Activated naive CD8-positive, alpha-beta T cell treated with anti-CD3 and anti-CD28 coated beads for 36 hours (primary cell): ENCODE data around the gene ZBED6. TPM values are rescaled to one million over a fixed set of nuclear protein-coding genes. Genes with fewer than 3 reads are reported as not detected.
"Not testable (repeated sequence)": the region's sequence is repeated elsewhere in the genome, so short reads cannot be mapped to it uniquely, and the experiment has no call there.

ENCODE experiments used
- DNase-seq: peaks from one replicate; pipeline ENCODE4 v3.0.0; 2021
- H3K27ac Mint-ChIP-seq: one replicate; pipeline ENCODE4 v1.8.0; 2022; ENCODE audit warnings: mild to moderate bottlenecking, moderate library complexity, mixed read lengths
- H3K27me3 Mint-ChIP-seq: one replicate; pipeline ENCODE4 v1.8.0; 2022; ENCODE audit warnings: mild to moderate bottlenecking, mixed read lengths
- H3K36me3 Mint-ChIP-seq: one replicate; pipeline ENCODE4 v1.8.0; 2021; ENCODE audit warnings: mild to moderate bottlenecking, mixed read lengths
- H3K4me1 Mint-ChIP-seq: one replicate; pipeline ENCODE4 v1.8.0; 2021; ENCODE audit warnings: mixed read lengths
- H3K4me3 Mint-ChIP-seq: one replicate; pipeline ENCODE4 v1.8.0; 2022; ENCODE audit warnings: mild to moderate bottlenecking, moderate library complexity, mixed read lengths
- H3K9me3 Mint-ChIP-seq: one replicate; pipeline ENCODE4 v1.8.0; 2022; ENCODE audit warnings: mixed read lengths
- total RNA-seq, 2 experiments: library from RNA; stranded (reverse); gene quantifications; one replicate each; pipeline ENCODE4 v1.2.3, GENCODE V29; 2021

ZBED6 gene
- total RNA-seq, 2 experiments from 2014 or later: 11.5 to 12.5 TPM

DNA sequence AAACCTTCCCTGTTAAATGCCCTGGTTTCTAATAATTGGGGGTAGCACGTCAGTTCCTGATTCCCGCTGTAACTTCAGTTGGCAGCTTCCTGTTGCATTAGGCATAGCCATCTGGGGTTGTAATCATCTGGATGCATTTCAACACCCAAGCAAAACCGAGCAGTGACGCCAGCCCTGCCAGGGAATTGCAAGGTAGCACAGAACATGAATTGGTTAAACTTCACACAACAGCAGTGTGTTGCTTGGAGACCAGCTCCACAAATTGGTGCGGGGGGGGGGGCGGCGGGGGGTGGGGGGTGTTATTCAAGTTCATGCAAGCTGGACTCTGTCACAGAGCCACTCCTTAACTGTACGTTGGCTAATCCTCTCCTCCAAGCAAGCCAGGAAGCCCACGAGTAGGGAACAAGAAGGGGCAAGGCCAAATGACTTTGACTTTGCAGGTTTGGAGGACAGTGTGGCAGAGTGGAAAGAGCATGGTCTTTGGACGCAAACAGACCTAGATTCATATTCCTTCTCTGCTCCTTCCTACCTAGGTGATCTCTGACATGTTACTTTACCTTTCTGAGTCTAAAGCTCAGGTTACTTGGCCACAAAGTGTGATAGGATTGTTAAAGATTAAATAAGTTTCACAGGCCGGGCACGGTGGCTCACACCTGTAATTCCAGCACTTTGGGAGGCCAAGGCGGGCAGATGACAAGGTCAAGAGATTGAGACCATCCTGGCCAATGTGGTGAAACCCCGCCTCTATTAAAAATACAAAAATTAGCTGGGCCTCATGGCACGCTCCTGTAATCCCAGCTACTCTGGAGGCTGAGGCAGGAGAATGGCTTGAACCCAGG is 25.7 kb upstream of the ZBED6 start:
- Mint-ChIP-seq H3K36me3 (peaks cover 63% of the 10 kb centered on the region), H3K4me3 (no peak overlapping the region), H3K27me3 (no peaks in the 10 kb centered on the region), H3K4me1 (peaks cover 31% of the 10 kb centered on the region), H3K9me3 (peaks cover 3% of the 10 kb centered on the region), H3K27ac (peak overlapping the region; percentile 77)
- DNase-seq: no peak

DNA sequence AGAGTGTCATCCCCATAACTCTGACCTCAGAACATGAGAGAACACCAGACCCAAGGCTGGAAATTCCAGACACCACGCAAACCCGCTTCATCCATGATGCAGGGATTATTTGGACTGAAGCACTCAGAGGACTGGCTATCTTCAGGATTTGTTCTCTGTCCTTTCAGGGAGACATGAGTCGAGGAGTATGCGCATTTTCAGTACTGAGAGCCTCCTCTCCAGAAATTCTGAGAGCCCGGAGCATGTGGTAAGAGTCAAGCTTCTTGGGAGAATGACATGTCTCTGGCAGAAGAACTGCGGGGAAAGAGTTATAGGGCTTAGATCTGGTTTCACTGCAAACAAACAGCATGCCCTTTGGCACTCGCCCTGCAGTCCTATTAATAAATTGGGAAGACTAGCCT is 23.5 kb upstream of the ZBED6 start:
- Mint-ChIP-seq H3K36me3 (peaks cover 58% of the 10 kb centered on the region), H3K4me1 (peaks cover 33% of the 10 kb centered on the region), H3K27ac (peak overlapping the region; percentile 16), H3K27me3 (no peaks in the 10 kb centered on the region), H3K9me3 (peaks cover 3% of the 10 kb centered on the region), H3K4me3 (no peak overlapping the region)
- DNase-seq: no peak

DNA sequence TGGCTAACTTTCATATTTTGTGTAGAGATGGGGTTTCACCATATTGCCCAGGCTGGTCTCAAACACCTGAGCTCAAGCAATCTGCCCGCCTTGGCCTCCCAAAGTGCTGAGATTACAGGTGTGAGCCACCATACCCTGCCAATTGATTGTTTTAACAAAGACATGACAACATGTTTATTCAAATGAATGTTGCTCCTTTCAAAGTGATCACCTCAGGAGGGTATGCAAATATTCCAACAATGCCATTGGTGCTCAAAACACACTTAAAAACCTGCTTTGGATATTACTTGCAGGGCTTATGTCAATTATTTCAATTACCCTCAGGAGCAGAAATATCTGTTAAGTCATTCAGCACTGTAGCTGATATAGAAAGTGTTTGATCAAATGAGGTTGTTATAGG is 22.6 kb upstream of the ZBED6 start:
- Mint-ChIP-seq H3K4me3 (no peak overlapping the region), H3K27ac (peak overlapping the region; percentile 29), H3K4me1 (peaks cover 35% of the 10 kb centered on the region), H3K36me3 (peaks cover 57% of the 10 kb centered on the region), H3K27me3 (no peaks in the 10 kb centered on the region), H3K9me3 (peaks cover 3% of the 10 kb centered on the region)
- DNase-seq: no peak

DNA sequence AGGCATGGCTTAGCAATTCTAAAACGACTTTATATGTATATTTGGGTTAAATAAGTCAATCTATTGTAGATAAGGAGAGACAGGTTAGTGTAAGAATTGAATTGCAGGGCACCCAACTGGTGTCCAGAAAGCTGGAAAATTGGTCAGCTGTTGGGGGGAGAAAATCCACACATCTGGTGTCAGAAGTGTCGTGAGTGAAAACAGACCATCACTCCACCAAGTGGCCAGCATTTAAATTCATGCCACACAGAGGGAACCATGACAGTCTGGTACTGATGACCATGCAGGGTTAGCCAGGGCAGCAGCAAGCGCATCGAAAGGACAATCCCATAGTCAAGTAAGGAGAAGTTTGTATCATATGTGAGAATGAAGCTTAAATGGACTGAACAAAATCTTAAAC is 18.8 kb upstream of the ZBED6 start:
- Mint-ChIP-seq H3K4me3 (no peak overlapping the region), H3K27me3 (no peaks in the 10 kb centered on the region), H3K36me3 (peaks cover 33% of the 10 kb centered on the region), H3K9me3 (no peaks in the 10 kb centered on the region), H3K27ac (peak overlapping the region; percentile 76), H3K4me1 (peaks cover 20% of the 10 kb centered on the region)
- no peak for DNase-seq

DNA sequence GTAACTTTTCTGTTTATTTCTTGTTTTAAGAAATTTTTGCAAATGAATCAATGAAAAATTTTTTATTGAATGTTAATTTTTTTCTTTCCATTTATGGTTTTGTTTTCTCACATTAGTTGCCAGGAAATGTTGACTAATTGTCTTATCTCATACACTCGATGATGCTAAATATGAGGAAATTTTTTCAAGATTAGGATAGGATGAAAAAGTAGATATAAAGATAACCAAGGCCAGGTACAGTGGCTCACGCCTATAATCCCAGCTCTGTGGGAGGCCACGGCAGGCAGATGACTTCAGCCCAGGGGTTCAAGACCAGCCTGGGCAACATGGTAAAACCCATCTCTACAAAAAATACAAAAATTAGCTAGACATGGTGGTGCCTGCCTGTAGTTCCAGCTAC is 17.8 kb upstream of the ZBED6 start:
- Mint-ChIP-seq H3K4me3 (no peak overlapping the region), H3K36me3 (peaks cover 25% of the 10 kb centered on the region), H3K4me1 (peaks cover 20% of the 10 kb centered on the region), H3K9me3 (no peaks in the 10 kb centered on the region), H3K27me3 (no peaks in the 10 kb centered on the region), H3K27ac (no peak overlapping the region)
- no peak for DNase-seq

DNA sequence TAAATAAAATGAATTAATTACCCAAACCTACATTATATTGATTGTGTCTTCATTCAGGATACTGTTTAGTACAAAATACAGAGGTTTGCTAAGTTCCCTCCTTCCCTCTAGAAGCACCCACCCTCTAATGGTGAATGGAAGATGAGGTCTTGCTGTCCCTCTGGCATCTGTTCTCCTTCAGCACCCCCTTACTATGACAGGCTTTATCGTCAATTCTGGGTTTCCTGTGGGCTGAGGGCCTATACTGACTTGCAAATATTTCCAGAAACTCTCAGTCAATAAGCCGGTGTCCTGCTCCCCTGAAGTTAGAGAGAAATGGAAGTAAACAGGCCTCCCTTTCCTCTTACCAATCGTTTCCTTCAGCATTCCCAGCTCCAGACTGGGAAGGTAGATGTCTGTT is 17.3 kb upstream of the ZBED6 start:
- Mint-ChIP-seq H3K27ac (no peak overlapping the region), H3K4me1 (peaks cover 20% of the 10 kb centered on the region)

DNA sequence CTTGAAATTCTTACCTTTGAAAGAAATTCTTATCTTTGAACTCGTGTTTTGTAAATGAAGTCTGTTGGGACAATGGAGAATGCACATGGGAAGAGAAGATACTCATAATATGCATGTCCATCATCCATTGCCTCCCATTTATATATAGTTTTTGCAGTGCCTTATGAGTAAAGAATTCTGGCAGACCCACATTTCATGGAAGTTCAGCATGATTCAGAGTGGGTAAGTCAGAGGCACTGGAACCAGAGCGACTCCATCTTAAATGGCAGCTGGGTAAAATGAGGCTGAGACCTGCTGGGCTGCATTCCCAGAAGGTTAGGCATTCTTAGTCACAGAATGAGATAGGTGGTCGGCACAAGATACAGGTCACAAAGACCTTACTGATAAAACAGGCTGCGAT is 16.6 kb upstream of the ZBED6 start:
- DNase-seq: no peak
- peaks cover 19% of the 10 kb centered on the region for H3K36me3 Mint-ChIP-seq
- H3K9me3 Mint-ChIP-seq: no peaks in the 10 kb centered on the region
- no peak overlapping the region for H3K4me3 Mint-ChIP-seq
- H3K27me3 Mint-ChIP-seq: no peaks in the 10 kb centered on the region
- H3K27ac Mint-ChIP-seq: no peak overlapping the region
- peaks cover 20% of the 10 kb centered on the region for H3K4me1 Mint-ChIP-seq

More for the DNA sequence above, 17.3 kb upstream of the ZBED6 start:
- H3K4me3 Mint-ChIP-seq: no peak overlapping the region
- H3K27me3 Mint-ChIP-seq: no peaks in the 10 kb centered on the region
- no peaks in the 10 kb centered on the region for H3K9me3 Mint-ChIP-seq
- H3K36me3 Mint-ChIP-seq: peaks cover 19% of the 10 kb centered on the region
- DNase-seq: no peak

DNA sequence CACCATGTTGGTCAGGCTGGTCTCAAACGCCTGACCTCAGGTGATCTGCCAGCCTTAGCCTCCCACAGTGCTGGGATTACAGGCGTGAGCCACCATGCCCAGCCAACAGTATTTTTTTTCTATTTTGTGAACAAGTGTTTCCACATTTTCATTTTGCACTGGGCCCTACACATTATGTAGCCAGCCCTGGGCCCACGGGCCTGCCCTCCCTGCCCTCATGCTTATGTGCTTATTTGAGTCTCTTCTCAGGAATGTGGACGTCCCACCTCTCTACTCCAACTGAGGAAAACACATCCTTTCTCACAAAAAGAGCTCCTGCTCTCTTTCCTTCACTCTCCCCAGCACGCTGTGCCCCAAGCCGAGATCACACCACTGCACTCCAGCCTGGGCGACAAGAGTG is 13.5 kb upstream of the ZBED6 start:
- peaks cover 11% of the 10 kb centered on the region for H3K4me1 Mint-ChIP-seq
- no peak overlapping the region for H3K4me3 Mint-ChIP-seq
- no peak for DNase-seq
- H3K9me3 Mint-ChIP-seq: no peaks in the 10 kb centered on the region
- H3K27ac Mint-ChIP-seq: no peak overlapping the region
- H3K27me3 Mint-ChIP-seq: no peaks in the 10 kb centered on the region
- H3K36me3 Mint-ChIP-seq: peaks cover 4% of the 10 kb centered on the region

DNA sequence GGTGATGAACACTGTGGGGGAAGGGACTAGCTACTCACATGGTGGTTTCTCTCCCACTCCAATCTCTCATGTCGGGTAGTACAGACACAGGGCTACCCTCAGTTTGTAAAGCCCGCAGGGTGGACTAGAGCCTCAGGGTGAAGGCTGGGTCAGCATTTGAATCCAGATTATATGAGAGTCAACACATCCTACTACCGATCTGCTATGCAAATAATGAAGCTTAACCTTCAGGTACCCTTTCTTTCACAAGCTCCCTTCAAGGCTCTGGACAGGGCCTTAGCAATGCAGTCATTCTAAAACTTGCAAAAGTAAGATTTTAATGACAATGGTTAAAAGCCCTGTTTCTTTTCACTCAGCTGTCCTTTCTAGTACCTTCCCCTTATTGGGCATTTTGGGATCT is 5.5 kb upstream of the ZBED6 start:
- Mint-ChIP-seq H3K27me3 (no peaks in the 10 kb centered on the region), H3K4me1 (peaks cover 4% of the 10 kb centered on the region), H3K4me3 (no peak overlapping the region), H3K36me3 (no peaks in the 10 kb centered on the region), H3K9me3 (no peaks in the 10 kb centered on the region), H3K27ac (no peak overlapping the region)
- no peak for DNase-seq

DNA sequence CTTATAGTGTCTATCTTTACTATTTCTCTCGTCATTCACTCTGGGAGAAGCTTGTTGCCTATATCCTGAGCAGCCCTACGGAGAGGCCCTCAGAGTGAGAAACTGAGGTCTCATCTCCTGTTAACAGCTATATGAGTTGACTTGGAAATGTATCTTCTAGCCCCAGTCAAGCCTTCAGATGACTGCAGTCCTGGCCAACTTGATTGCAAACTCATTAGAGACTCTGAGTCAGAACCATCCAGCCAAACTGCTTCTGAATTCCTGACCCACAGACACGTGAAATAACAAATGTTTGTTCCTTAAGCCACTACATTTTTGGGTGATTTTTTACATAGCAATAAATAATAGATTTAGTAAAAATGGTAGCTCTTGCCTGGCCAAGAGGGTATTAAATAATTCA is 3.9 kb upstream of the ZBED6 start:
- Mint-ChIP-seq H3K36me3 (peaks cover 4% of the 10 kb centered on the region), H3K4me1 (peaks cover 7% of the 10 kb centered on the region), H3K9me3 (no peaks in the 10 kb centered on the region), H3K4me3 (no peak overlapping the region), H3K27me3 (no peaks in the 10 kb centered on the region), H3K27ac (no peak overlapping the region)
- DNase-seq: no peak

DNA sequence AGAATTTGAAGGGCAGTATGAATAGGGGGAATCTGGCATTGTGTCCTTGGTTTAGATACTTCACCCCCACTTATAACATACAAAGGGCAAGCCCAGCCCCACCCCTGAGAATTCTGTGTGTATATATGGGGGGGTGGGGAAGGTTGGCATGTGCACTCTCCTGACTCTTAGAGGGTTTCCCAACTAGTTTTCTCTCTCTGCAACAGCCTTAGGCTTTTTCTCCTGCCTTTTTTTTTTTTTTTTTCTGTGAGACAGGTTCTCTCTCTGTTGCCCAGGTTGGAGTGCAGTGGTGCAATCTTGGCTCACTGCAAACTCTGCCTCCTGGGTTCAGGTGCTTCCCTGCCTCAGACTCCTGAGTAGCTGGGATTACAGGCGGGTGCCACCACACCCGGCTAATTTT is 2.9 kb upstream of the ZBED6 start:
- DNase-seq: no peak
- Mint-ChIP-seq H3K4me3 (no peak overlapping the region), H3K9me3 (peaks cover 2% of the 10 kb centered on the region), H3K36me3 (peaks cover 12% of the 10 kb centered on the region), H3K27ac (no peak overlapping the region), H3K27me3 (no peaks in the 10 kb centered on the region), H3K4me1 (peaks cover 15% of the 10 kb centered on the region)

DNA sequence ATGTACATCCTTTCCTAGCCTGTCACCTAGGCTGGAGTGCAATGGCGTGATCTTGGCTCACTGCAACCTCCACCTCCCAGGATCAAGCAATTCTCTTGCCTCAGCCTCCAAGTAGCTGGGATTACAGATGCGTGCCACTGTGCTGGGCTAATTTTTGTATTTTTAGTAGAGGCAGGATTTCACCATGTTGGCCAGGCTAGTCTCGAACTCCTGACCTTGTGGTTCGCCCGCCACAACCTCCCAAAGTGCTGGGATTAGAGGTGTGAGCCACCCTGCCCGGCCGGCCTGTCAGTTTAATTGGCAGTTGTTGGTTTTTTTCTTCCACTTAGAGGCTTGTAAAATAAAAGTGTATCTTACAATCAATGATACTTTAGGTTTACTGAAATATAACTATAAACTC is 1.9 kb upstream of the ZBED6 start:
- H3K27ac Mint-ChIP-seq, H3K27me3 Mint-ChIP-seq, DNase-seq, H3K4me3 Mint-ChIP-seq, H3K9me3 Mint-ChIP-seq: not testable (repeated sequence)
- H3K4me1 Mint-ChIP-seq: peaks cover 26% of the 10 kb centered on the region
- peaks cover 22% of the 10 kb centered on the region for H3K36me3 Mint-ChIP-seq

DNA sequence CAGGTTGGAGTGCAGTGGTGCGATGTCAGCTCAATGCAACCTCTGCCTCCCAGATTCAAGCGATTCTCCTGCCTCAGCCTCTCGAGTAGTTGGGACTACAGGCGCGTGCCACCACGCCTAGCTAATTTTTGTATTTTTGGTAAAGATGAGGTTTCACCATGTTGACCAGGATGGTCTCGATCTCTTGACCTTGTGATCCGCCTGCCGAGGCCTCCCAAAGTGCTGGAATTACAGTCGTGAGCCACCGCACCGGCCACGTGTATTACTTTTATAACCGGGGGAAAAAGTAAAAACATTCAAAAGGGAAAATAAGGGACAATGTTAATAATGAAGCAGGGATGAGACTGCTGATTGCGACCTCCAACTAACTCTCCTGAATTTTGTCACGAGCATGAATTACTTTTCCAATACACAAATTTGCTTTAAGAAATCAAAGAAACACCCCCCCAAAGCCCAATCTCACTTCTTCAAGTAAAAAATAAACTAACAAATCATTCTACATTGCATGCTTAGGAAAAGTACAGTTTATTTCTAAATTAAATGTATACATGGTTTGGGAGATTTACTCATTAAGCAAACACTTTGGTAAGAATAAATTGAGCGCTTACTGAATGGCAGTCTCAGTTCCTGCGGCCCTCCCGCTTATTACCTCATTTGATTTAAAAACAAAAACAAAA is 521 bp upstream of the ZBED6 start:
- Mint-ChIP-seq H3K9me3 (peaks cover 7% of the 10 kb centered on the region), H3K27ac (peak overlapping the region; percentile 96), H3K27me3 (no peaks in the 10 kb centered on the region), H3K4me1 (peaks cover 38% of the 10 kb centered on the region), H3K36me3 (peaks cover 36% of the 10 kb centered on the region), H3K4me3 (peak overlapping the region; percentile 95)
- no peak for DNase-seq

DNA sequence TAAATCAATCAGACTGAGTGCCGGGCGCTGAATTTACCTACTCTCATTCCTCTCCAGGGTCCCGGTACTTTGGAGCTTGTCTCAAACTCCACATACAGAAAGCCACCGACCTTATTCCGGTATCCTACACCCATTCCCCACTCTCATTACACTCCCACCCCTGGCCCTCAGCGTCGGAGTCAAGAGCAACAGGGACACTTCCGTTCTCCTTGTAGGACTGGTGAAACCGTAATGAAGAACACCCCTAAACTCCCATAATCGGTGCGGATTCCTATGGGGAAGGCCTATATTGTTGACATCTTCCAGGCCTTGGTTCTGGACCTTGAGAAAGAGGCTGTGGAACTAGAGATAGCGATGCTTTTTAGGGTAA is 798 bp downstream of the ZBED6 start:
- Mint-ChIP-seq H3K4me3 (peak overlapping the region; percentile 95), H3K27ac (peak overlapping the region; percentile 96), H3K9me3 (peaks cover 7% of the 10 kb centered on the region), H3K4me1 (peaks cover 46% of the 10 kb centered on the region), H3K27me3 (no peaks in the 10 kb centered on the region), H3K36me3 (peaks cover 40% of the 10 kb centered on the region)
- peak; percentile 28 for DNase-seq

DNA sequence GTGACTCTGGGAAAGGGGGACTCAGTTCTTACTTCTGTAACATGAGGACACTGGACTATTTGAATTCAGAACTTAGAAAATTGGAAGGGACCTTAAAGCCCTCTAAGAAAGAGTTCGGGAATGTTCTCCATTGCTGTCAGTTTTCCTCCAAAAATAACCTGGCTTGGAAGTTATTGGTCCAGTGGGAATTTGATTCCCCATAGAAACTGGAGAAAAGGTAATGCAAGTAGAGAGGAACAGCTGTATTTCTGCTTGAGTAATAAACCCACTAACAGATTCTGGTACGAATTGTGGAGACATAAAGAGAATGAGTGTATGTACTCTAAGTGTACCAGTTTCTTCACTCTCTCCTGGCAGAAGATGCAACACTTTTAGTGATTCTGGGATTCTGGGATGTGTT is 1.8 kb downstream of the ZBED6 start:
- H3K9me3 Mint-ChIP-seq: peaks cover 7% of the 10 kb centered on the region
- peak overlapping the region; percentile 17 for H3K27ac Mint-ChIP-seq
- no peak for DNase-seq
- H3K4me3 Mint-ChIP-seq: peak overlapping the region; percentile 95
- peaks cover 50% of the 10 kb centered on the region for H3K4me1 Mint-ChIP-seq
- peaks cover 42% of the 10 kb centered on the region for H3K36me3 Mint-ChIP-seq
- no peaks in the 10 kb centered on the region for H3K27me3 Mint-ChIP-seq
